Keratinocyte (primary cell): Measurements from ENCODE around the gene ANKRD6. TPM values are rescaled to one million over a fixed set of nuclear protein-coding genes. Genes with fewer than 3 reads are reported as not detected.

Experiments
- DNase-seq: peaks from one replicate; pipeline ENCODE4 v3.0.0-alpha.2; 2011; ENCODE audit warnings: low read depth, missing footprints, low spot score
- FAIRE-seq: peaks from 2 replicates; lab custom pipeline; 2011; peaks lifted over from hg19 to GRCh38; lab: Jason Lieb, UNC
- H2AFZ ChIP-seq: 2 replicates; pipeline ENCODE4 v1.6.0; 2012; ENCODE audit warnings: low read length, control low read depth, inconsistent platforms; ENCODE audit not compliant: control insufficient read depth
- H3K27ac ChIP-seq: 2 replicates; pipeline ENCODE4 v1.5.1; 2011; ENCODE audit warnings: low read length; ENCODE audit not compliant: control insufficient read depth, insufficient read depth
- H3K27me3 ChIP-seq: 3 replicates; pipeline ENCODE4 v1.6.0; 2011; ENCODE audit warnings: low read length; ENCODE audit not compliant: control insufficient read depth, insufficient read depth; ENCODE audit errors: extremely low read depth
- H3K36me3 ChIP-seq, 2 experiments: 2 replicates in 1 of 2; 3 replicates in 1 of 2; pipeline ENCODE4 v1.5.1; 2011; ENCODE audit warnings: low read length in 2 of 2, mild to moderate bottlenecking in 1 of 2; ENCODE audit not compliant: control insufficient read depth in 2 of 2, insufficient read depth in 2 of 2; ENCODE audit errors: extremely low read depth in 1 of 2
- H3K4me1 ChIP-seq: 3 replicates; pipeline ENCODE4 v1.5.1; 2011; ENCODE audit warnings: low read length; ENCODE audit not compliant: control insufficient read depth, insufficient read depth; ENCODE audit errors: extremely low read depth
- H3K4me2 ChIP-seq: 3 replicates; pipeline ENCODE4 v1.6.0; 2011; ENCODE audit warnings: low read depth, low read length; ENCODE audit not compliant: control insufficient read depth, insufficient read depth; ENCODE audit errors: extremely low read depth
- H3K4me3 ChIP-seq, 3 experiments: fragments of 200-600 bp in 1 of 3; sonication (generic) in 1 of 3; 2 replicates in 2 of 3; 3 replicates in 1 of 3; pipeline ENCODE4 v1.5.1; 2011 to 2016; ENCODE audit warnings: low read length in 3 of 3, mild to moderate bottlenecking in 3 of 3, control low read depth in 2 of 3, inconsistent platforms in 1 of 3, low read depth in 1 of 3, mixed read lengths in 1 of 3, mixed run types in 1 of 3, moderate library complexity in 1 of 3; ENCODE audit not compliant: control insufficient read depth in 2 of 3, insufficient read depth in 2 of 3; ENCODE audit errors: extremely low read depth in 1 of 3
- H3K79me2 ChIP-seq: 2 replicates; pipeline ENCODE4 v1.6.0; 2012; ENCODE audit warnings: low read length; ENCODE audit not compliant: control insufficient read depth, insufficient read depth
- H3K9ac ChIP-seq: 3 replicates; pipeline ENCODE4 v1.6.0; 2011; ENCODE audit warnings: low read length; ENCODE audit not compliant: control insufficient read depth, insufficient read depth; ENCODE audit errors: extremely low read depth
- H3K9me1 ChIP-seq: 3 replicates; pipeline ENCODE4 v1.6.0; 2011; ENCODE audit warnings: low read length; ENCODE audit not compliant: control insufficient read depth, insufficient read depth; ENCODE audit errors: extremely low read depth
- H3K9me3 ChIP-seq: 2 replicates; pipeline ENCODE4 v1.5.1; 2012; ENCODE audit warnings: low read depth, low read length; ENCODE audit not compliant: control insufficient read depth
- H4K20me1 ChIP-seq: 3 replicates; pipeline ENCODE4 v1.6.0; 2011; ENCODE audit warnings: low read length; ENCODE audit not compliant: control insufficient read depth, insufficient read depth; ENCODE audit errors: extremely low read depth
- EZH2 ChIP-seq: IDR thresholded peaks from one replicate; pipeline ENCODE4 v1.6.1; 2012; ENCODE audit warnings: inconsistent platforms, mild to moderate bottlenecking, low read length, moderate library complexity
- dilution Hi-C: fragments of 300-500 bp; cut with MboI; formaldehyde crosslinking; loops from one replicate; pipeline ENCODE4 v1.7.0; 2020; ENCODE audit warnings: low sequenced_read_pairs; ENCODE audit not compliant: extremely low pct_ligation_motif_present
- polyA plus RNA-seq, 5 experiments: library from polyadenylated mRNA; depleted of rRNA in 3 of 5; stranded (reverse) in 3 of 5; stranded (forward) in 1 of 5; unstranded in 1 of 5; fragments of >200 nt; gene quantifications; 1 replicate in 1 of 5; 2 replicates in 3 of 5; 3 replicates in 1 of 5; pipeline versions ENCODE4 v1.2.1 to v1.2.3, GENCODE V29; 2011 to 2012; ENCODE audit warnings: missing spikeins in 2 of 5, low read depth in 1 of 5, low replicate concordance in 1 of 5
- TF ChIP-seq, protein P1 (sequence below), 3 experiments: IDR thresholded peaks in 1 of 3; conservative IDR thresholded peaks in 1 of 3; optimal IDR thresholded peaks in 1 of 3; 2 replicates in 2 of 3; 3 replicates in 1 of 3; pipeline versions ENCODE3 to v1.5.1; 2011; ENCODE audit warnings: low read length in 3 of 3, mild to moderate bottlenecking in 3 of 3, moderate library complexity in 2 of 3, control low read depth in 1 of 3, inconsistent platforms in 1 of 3; ENCODE audit not compliant: insufficient read depth in 2 of 3; ENCODE audit errors: extremely low read depth in 1 of 3

ANKRD6 gene
- polyA plus RNA-seq, 1 donor (not counting 4 experiments of a cell fraction or from before 2014, with no cell fraction given) = 5.7 TPM

DNA sequence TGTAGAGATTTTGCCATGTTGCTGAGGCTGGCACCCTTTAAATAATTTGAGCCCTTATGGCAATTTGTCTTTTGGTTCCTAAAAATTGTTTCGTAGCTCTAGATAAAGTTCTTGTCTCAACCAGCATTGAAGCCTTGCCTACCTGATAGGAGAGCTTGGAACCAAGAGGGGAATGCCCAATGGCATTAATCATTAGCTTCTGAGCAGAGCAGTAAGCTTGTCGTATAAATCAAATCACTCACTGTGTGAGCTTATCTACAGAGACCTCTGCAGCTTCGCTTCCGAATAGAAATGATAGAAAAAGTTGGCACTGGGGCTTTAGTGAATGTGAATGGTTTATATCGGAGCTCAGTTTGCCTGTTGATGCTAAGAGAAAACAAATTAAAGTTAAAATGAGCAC, 10.7 kb downstream of the ANKRD6 start:
- Histone ChIP-seq H3K4me2 (no peak overlapping the region), H3K79me2 (no peaks in the 10 kb centered on the region), H3K36me3 (no peaks in the 10 kb centered on the region), H3K4me3 (no peak overlapping the region), H2AFZ (no peak overlapping the region), H3K27ac (no peak overlapping the region), H3K9me3 (no peaks in the 10 kb centered on the region), H3K4me1 (no peaks in the 10 kb centered on the region), H3K27me3 (no peaks in the 10 kb centered on the region), H3K9me1 (no peaks in the 10 kb centered on the region), H3K9ac (no peak overlapping the region), H4K20me1 (no peaks in the 10 kb centered on the region)
- dilution Hi-C loops = no loop called here
- DNase-seq (no peak), FAIRE-seq (no peak)
- TF ChIP-seq EZH2 = no peak
- TF ChIP-seq, protein P1, sequence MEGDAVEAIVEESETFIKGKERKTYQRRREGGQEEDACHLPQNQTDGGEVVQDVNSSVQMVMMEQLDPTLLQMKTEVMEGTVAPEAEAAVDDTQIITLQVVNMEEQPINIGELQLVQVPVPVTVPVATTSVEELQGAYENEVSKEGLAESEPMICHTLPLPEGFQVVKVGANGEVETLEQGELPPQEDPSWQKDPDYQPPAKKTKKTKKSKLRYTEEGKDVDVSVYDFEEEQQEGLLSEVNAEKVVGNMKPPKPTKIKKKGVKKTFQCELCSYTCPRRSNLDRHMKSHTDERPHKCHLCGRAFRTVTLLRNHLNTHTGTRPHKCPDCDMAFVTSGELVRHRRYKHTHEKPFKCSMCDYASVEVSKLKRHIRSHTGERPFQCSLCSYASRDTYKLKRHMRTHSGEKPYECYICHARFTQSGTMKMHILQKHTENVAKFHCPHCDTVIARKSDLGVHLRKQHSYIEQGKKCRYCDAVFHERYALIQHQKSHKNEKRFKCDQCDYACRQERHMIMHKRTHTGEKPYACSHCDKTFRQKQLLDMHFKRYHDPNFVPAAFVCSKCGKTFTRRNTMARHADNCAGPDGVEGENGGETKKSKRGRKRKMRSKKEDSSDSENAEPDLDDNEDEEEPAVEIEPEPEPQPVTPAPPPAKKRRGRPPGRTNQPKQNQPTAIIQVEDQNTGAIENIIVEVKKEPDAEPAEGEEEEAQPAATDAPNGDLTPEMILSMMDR (optimal IDR thresholded peaks at IDR 0.05 in 1 of 3, IDR thresholded peaks at IDR 0.05 in 1 of 3, conservative IDR thresholded peaks at IDR 0.05 in 1 of 3; ENCODE audit: extremely low read depth in 1 of 3, insufficient read depth in 2 of 3, low read length in 3 of 3) = no peak

DNA sequence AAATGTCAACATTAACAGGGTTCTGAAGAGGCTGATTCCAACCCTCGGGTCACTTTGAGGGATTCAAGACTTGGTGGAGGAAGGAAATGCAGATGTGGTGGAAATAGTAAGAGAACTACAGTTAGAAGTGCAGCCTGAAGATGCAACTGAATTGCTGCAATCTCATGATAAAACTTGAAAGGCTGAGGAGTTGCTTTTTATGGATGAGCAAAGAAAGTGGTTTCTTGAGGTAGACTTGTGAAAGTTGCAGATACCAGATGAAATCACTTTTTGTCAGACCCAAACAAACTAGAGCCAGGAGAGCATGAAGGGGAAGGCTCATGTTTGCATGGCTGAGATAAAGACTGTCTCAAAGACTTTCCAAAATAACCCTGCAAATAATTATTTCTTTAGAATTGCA, 16.2 kb downstream of the ANKRD6 start:
- no peaks in the 10 kb centered on the region for H3K9me3 ChIP-seq
- no peaks in the 10 kb centered on the region for H3K79me2 ChIP-seq
- no peak overlapping the region for H3K27ac ChIP-seq
- H3K27me3 ChIP-seq = no peaks in the 10 kb centered on the region
- H3K4me2 ChIP-seq = no peak overlapping the region
- H4K20me1 ChIP-seq = no peaks in the 10 kb centered on the region
- no peak for TF ChIP-seq EZH2
- TF ChIP-seq, protein P1 (optimal IDR thresholded peaks at IDR 0.05 in 1 of 3, IDR thresholded peaks at IDR 0.05 in 1 of 3, conservative IDR thresholded peaks at IDR 0.05 in 1 of 3; ENCODE audit: extremely low read depth in 1 of 3, insufficient read depth in 2 of 3, low read length in 3 of 3) = no peak
- DNase-seq = no peak
- no peak overlapping the region for H2AFZ ChIP-seq
- no peak overlapping the region for H3K4me3 ChIP-seq
- FAIRE-seq = no peak
- no peak overlapping the region for H3K9ac ChIP-seq
- dilution Hi-C loops = no loop called here
- no peaks in the 10 kb centered on the region for H3K36me3 ChIP-seq
- H3K4me1 ChIP-seq = no peaks in the 10 kb centered on the region
- H3K9me1 ChIP-seq = no peaks in the 10 kb centered on the region
